Measurements from ENCODE around the gene DRGX.

DRGX gene

DNA sequence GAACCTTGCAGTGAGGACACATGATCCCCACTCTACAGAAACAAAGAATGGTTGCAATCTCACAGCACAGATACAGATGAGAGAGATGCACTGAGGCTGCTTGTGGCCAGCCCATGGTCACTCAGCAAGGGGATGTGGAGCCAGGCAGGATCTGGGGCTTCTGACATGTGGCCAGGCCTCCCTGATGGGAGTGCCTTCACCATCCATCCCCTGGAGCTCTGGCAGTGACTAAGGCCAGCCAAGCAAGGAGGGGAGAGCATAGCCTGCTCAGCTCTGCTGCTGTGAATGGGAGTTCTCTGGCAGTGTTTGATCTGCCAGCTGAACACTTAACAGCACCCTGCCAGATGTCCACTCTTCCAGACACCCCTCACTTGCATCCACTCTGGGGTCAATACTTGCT lies 77.1 kb downstream of the DRGX start:
- DNase-seq (ENCODE audit: low spot score), result no peak

DNA sequence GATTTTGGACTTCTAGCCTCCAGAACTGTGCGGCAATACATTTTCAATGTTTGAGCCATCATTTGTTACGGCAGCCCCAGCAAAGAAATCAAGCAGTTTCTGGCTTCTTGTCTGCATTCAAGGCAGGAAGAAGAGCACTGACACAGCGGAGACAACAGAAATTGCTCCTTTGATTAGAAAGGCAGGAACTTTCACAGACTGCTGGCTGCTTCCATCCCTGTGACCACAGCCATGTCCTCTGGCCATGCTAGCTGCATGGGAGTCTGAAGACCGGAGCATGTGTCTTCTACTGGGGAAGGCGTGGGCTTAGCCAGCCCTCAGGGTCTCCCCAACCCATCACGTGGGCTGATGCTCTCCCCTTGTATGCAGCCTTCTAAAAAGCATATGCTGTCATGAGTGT lies 77.9 kb downstream of the DRGX start:
- DNase-seq (ENCODE audit: low spot score), result no peak

DNA sequence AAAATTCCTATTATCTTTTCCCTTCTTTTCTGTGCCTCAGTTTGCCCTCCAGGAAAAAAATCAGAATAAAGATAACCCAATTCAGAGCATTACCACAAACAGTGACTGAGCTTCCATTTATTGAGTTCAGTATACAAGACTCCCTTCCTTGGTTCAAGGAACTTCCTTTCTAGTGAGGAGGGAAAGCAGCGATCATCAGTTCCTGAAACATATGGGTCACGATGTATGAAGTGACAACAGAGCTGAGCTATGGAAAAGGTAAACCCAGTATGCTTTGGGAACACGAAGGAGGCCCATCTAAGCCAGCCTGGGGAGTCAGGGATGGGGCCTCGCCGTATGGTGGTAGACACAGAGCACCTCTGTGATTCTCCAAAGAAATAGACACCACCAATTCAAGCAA lies 81.1 kb downstream of the DRGX start:
- no peak for DNase-seq (ENCODE audit: low spot score)
